Fibroblast of the conjunctiva (primary cell): ENCODE data around the gene COL1A1.

Source experiments
- DNase-seq: peaks from one replicate; pipeline ENCODE4 v3.0.0-alpha.2; 2010; ENCODE audit warnings: low read depth

The COL1A1 gene

GRCh38 chr17:50171371-50172071, 29.9 kb downstream of the COL1A1 start:
- DNase-seq, result no peak

- no peak for DNase-seq
Measured at GRCh38 chr17:50170662-50171370, 30.6 kb downstream of the COL1A1 start.

GRCh38 chr17:50169881-50170459, 31.5 kb downstream of the COL1A1 start:
- no peak for DNase-seq

GRCh38 chr17:50169121-50169764, 32.2 kb downstream of the COL1A1 start:
- no peak for DNase-seq

GRCh38 chr17:50168319-50168718, 33.1 kb downstream of the COL1A1 start:
- DNase-seq, result no peak

GRCh38 chr17:50167371-50167770, 34.1 kb downstream of the COL1A1 start:
- no peak for DNase-seq

- DNase-seq, result no peak
Measured at GRCh38 chr17:50166518-50167181, 34.8 kb downstream of the COL1A1 start.

- DNase-seq, result no peak
Measured at GRCh38 chr17:50165867-50166517, 35.4 kb downstream of the COL1A1 start, which contains the start of gene SGCA. Gene SGCA, plus strand, starts transcription at chr17:50166005. Its CDS starts 36 bp downstream, at chr17:50166041.

GRCh38 chr17:50165466-50165865, 36.0 kb downstream of the COL1A1 start:
- DNase-seq, result no peak

GRCh38 chr17:50165066-50165465, 36.4 kb downstream of the COL1A1 start:
- no peak for DNase-seq

- DNase-seq, result no peak
Measured at GRCh38 chr17:50164697-50164988, 36.8 kb downstream of the COL1A1 start.

- no peak for DNase-seq
Measured at GRCh38 chr17:50163843-50164696, 37.4 kb downstream of the COL1A1 start.

GRCh38 chr17:50162466-50163254, 38.8 kb downstream of the COL1A1 start:
- no peak for DNase-seq

GRCh38 chr17:50161911-50162288, 39.5 kb downstream of the COL1A1 start:
- no peak for DNase-seq

GRCh38 chr17:50161023-50161910, 40.2 kb downstream of the COL1A1 start:
- DNase-seq, result peak; percentile 83

- no peak for DNase-seq
Measured at GRCh38 chr17:50157891-50158290, 43.5 kb downstream of the COL1A1 start.

- DNase-seq, result no peak
Measured at GRCh38 chr17:50155115-50155819, 46.2 kb downstream of the COL1A1 start.

GRCh38 chr17:50154604-50155003, 46.8 kb downstream of the COL1A1 start:
- DNase-seq, result no peak
